Hepatocyte (in vitro differentiated cells): ENCODE data around the gene ANKRD13D.

Source experiments
- EZH2 ChIP-seq: fragments of 200-600 bp; sonication (generic); IDR thresholded peaks from 2 replicates; pipeline ENCODE4 v1.6.1; 2016; ENCODE audit warnings: antibody characterized with exemption, mild to moderate bottlenecking, borderline replicate concordance
- TF ChIP-seq, protein P1 (sequence below): fragments of 200-600 bp; sonication (generic); IDR thresholded peaks from 2 replicates; pipeline ENCODE4 v1.5.1; 2016; ENCODE audit warnings: antibody characterized with exemption, mild to moderate bottlenecking; ENCODE audit not compliant: poor library complexity

DNA sequence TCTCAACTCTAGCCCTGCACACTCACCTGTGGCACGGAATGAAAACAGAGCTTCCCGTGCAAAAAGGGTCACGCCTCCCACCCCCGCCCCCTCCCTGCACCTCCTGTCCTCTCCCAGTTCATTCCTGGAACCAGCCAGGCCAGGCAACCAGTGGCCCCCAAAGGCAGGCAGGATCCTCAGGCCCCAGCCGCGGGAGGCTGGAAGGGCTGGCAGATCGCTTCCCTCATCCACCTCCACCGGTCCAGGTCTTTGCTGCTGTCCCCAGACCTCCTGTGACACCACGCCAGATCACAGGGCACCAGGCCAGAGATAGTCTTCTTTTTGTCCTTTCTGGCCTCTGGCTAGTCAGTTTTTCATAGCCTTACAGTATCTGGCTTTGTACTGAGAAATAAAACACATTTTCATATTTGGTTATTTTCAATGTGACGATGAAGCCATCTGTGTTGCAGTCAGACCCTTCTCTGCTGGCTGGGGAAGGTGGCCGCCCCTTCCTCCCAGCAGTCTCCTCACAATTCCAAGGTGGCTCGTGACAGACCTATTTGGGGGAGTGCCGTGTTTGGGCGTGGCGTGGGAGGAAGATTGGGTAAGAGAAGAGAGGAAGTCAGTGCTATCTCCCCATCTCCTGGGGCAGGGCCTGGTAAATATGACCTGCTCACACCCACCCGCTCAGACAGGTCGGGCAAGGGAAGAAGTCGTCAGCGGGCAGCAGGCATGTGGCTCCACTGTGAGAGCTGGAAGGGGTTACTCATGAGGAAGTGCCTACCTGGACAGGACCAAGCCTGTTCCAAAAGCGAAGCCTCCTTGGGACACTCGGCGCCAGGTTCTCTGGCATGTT, 23.3 kb downstream of the ANKRD13D start:
- TF ChIP-seq, protein P1, sequence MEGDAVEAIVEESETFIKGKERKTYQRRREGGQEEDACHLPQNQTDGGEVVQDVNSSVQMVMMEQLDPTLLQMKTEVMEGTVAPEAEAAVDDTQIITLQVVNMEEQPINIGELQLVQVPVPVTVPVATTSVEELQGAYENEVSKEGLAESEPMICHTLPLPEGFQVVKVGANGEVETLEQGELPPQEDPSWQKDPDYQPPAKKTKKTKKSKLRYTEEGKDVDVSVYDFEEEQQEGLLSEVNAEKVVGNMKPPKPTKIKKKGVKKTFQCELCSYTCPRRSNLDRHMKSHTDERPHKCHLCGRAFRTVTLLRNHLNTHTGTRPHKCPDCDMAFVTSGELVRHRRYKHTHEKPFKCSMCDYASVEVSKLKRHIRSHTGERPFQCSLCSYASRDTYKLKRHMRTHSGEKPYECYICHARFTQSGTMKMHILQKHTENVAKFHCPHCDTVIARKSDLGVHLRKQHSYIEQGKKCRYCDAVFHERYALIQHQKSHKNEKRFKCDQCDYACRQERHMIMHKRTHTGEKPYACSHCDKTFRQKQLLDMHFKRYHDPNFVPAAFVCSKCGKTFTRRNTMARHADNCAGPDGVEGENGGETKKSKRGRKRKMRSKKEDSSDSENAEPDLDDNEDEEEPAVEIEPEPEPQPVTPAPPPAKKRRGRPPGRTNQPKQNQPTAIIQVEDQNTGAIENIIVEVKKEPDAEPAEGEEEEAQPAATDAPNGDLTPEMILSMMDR = no peak
- TF ChIP-seq EZH2 = no peak
